Fibroblast of lung (primary cell): ENCODE data around the gene CBFB. TPM values are rescaled to one million over a fixed set of nuclear protein-coding genes. Genes with fewer than 3 reads are reported as not detected.

Experiments
- DNase-seq, 2 donors: peaks; one replicate each; pipeline versions ENCODE4 v3.0.0 to v3.0.0-alpha.2; 2010; ENCODE audit warnings: low read depth in 2 of 2
- H2AFZ ChIP-seq: 2 replicates; pipeline ENCODE4 v1.5.1; 2012; ENCODE audit warnings: low read length, control low read depth, inconsistent platforms
- H3K27ac ChIP-seq: 2 replicates; pipeline ENCODE4 v1.5.1; 2011; ENCODE audit warnings: low read length, control low read depth; ENCODE audit not compliant: insufficient read depth
- H3K27me3 ChIP-seq: 2 replicates; pipeline ENCODE4 v1.5.1; 2011; ENCODE audit warnings: mild to moderate bottlenecking, low read length; ENCODE audit not compliant: control insufficient read depth, insufficient read depth
- H3K36me3 ChIP-seq: 2 replicates; pipeline ENCODE4 v1.5.1; 2011; ENCODE audit warnings: low read length; ENCODE audit not compliant: control insufficient read depth, insufficient read depth
- H3K4me1 ChIP-seq: 2 replicates; pipeline ENCODE4 v1.5.1; 2011; ENCODE audit warnings: low read length; ENCODE audit not compliant: control insufficient read depth, insufficient read depth; ENCODE audit errors: extremely low read depth
- H3K4me2 ChIP-seq: 2 replicates; pipeline ENCODE4 v1.5.1; 2011; ENCODE audit warnings: low read length, control low read depth; ENCODE audit not compliant: insufficient read depth; ENCODE audit errors: extremely low read depth
- H3K4me3 ChIP-seq, 4 experiments: fragments of 200-600 bp in 1 of 4; sonication (generic) in 1 of 4; replicated peaks in 1 of 4; 2 replicates each; pipeline ENCODE4 v1.5.1; 2011 to 2016; ENCODE audit warnings: low read length in 4 of 4, low read depth in 3 of 4, mild to moderate bottlenecking in 3 of 4, control low read depth in 2 of 4, inconsistent platforms in 1 of 4, mixed read lengths in 1 of 4; ENCODE audit not compliant: insufficient read depth in 1 of 4; ENCODE audit errors: control extremely low read depth in 1 of 4
- H3K79me2 ChIP-seq: 2 replicates; pipeline ENCODE4 v1.5.1; 2012; ENCODE audit warnings: mild to moderate bottlenecking, low read length, inconsistent platforms; ENCODE audit not compliant: control insufficient read depth, insufficient read depth
- H3K9ac ChIP-seq: 2 replicates; pipeline ENCODE4 v1.5.1; 2011; ENCODE audit warnings: mild to moderate bottlenecking, low read length, control low read depth; ENCODE audit not compliant: insufficient read depth
- H3K9me3 ChIP-seq: 2 replicates; pipeline ENCODE4 v1.5.1; 2012; ENCODE audit warnings: low read depth, low read length; ENCODE audit not compliant: control insufficient read depth, insufficient read depth
- H4K20me1 ChIP-seq: 2 replicates; pipeline ENCODE4 v1.5.1; 2011; ENCODE audit warnings: low read length; ENCODE audit not compliant: control insufficient read depth, insufficient read depth; ENCODE audit errors: extremely low read depth
- EZH2 ChIP-seq: IDR thresholded peaks from 2 replicates; pipeline ENCODE4 v1.5.1; 2012; ENCODE audit warnings: low read length, control low read depth, mild to moderate bottlenecking; ENCODE audit errors: missing control alignments
- polyA plus RNA-seq, 2 donors: library from polyadenylated mRNA; depleted of rRNA in 1 of 2; stranded (reverse) in 1 of 2; unstranded in 1 of 2; fragments of >200 nt; gene quantifications; 2 replicates each; pipeline ENCODE4 v1.2.1, GENCODE V29; 2011 to 2012; ENCODE audit warnings: missing spikeins in 1 of 2
- total RNA-seq: library from RNA; depleted of rRNA; stranded (reverse); fragments of >200 nt; gene quantifications from 2 replicates; pipeline ENCODE4 v1.2.1, GENCODE V29; 2014
- TF ChIP-seq, protein P1 (sequence below), 2 donors: IDR thresholded peaks in 1 of 2; conservative IDR thresholded peaks in 1 of 2; 1 replicate in 1 of 2; 2 replicates in 1 of 2; pipeline ENCODE4 v1.5.1; 2011 to 2012; ENCODE audit warnings: low read length in 2 of 2, control low read depth in 1 of 2, inconsistent platforms in 1 of 2, low read depth in 1 of 2, mild to moderate bottlenecking in 1 of 2

The CBFB gene
- total and polyA plus RNA-seq, 2 donors (not counting 1 experiment from before 2014, with no cell fraction given) = 51.7 to 64.1 TPM

DNA sequence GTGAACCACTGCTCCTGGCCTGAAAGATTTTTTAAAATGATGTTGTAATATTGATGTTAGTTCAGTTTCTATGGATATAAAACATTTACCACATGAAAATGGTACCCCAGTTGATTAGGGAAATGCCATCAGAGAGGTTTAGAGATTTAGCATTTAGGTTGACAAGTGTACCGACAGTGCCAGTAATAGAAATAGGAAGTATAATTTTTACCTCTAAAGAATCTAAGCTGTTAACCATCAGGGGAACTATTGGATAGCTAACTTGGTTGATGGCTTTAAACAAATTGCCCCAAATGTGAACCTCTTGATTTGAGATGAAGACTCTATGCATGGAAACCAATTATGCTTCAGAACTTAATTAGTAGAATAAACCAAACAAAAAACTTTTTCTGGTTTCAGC is 6.4 kb downstream of the CBFB start:
- H3K9me3 ChIP-seq = no peaks in the 10 kb centered on the region
- TF ChIP-seq, protein P1, sequence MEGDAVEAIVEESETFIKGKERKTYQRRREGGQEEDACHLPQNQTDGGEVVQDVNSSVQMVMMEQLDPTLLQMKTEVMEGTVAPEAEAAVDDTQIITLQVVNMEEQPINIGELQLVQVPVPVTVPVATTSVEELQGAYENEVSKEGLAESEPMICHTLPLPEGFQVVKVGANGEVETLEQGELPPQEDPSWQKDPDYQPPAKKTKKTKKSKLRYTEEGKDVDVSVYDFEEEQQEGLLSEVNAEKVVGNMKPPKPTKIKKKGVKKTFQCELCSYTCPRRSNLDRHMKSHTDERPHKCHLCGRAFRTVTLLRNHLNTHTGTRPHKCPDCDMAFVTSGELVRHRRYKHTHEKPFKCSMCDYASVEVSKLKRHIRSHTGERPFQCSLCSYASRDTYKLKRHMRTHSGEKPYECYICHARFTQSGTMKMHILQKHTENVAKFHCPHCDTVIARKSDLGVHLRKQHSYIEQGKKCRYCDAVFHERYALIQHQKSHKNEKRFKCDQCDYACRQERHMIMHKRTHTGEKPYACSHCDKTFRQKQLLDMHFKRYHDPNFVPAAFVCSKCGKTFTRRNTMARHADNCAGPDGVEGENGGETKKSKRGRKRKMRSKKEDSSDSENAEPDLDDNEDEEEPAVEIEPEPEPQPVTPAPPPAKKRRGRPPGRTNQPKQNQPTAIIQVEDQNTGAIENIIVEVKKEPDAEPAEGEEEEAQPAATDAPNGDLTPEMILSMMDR (conservative IDR thresholded peaks at IDR 0.05 in 1 of 2, IDR thresholded peaks at IDR 0.05 in 1 of 2; ENCODE audit: low read depth in 1 of 2, low read length in 2 of 2) = no peak
- TF ChIP-seq EZH2 = no peak
- no peak for DNase-seq
- H3K36me3 ChIP-seq = peaks cover 2% of the 10 kb centered on the region
- no peak overlapping the region for H3K27ac ChIP-seq
- H3K9ac ChIP-seq = no peak overlapping the region
- peaks cover 86% of the 10 kb centered on the region for H3K79me2 ChIP-seq
- H3K4me1 ChIP-seq = peaks cover 6% of the 10 kb centered on the region
- no peaks in the 10 kb centered on the region for H4K20me1 ChIP-seq
- H3K4me2 ChIP-seq = no peak overlapping the region
- no peak overlapping the region for H2AFZ ChIP-seq
- no peak overlapping the region for H3K4me3 ChIP-seq
- no peaks in the 10 kb centered on the region for H3K27me3 ChIP-seq

DNA sequence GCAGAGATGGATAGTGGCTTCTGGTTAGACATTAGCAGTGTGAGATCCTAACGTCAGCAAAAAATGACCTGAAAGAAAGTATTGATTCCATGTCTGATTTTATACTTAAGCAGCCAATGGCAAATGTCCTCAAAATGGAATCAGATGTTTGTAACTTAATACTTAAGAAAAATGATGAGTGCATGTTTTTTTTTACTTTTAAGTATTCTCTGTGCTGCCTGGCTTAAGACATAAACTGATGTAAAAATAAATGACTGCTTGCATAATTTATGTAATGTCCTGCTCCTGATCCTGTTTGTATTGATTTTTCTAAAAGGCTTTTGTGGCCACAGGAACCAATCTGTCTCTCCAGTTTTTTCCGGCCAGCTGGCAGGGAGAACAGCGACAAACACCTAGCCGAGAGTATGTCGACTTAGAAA is 7.4 kb downstream of the CBFB start:
- no peak overlapping the region for H3K4me2 ChIP-seq
- H3K27me3 ChIP-seq = no peaks in the 10 kb centered on the region
- no peak overlapping the region for H2AFZ ChIP-seq
- no peak overlapping the region for H3K4me3 ChIP-seq
- TF ChIP-seq, protein P1 (conservative IDR thresholded peaks at IDR 0.05 in 1 of 2, IDR thresholded peaks at IDR 0.05 in 1 of 2; ENCODE audit: low read depth in 1 of 2, low read length in 2 of 2) = no peak
- no peak for TF ChIP-seq EZH2
- peaks cover 84% of the 10 kb centered on the region for H3K79me2 ChIP-seq
- H3K4me1 ChIP-seq = peaks cover 14% of the 10 kb centered on the region
- no peak overlapping the region for H3K27ac ChIP-seq
- DNase-seq = no peak
- H3K9ac ChIP-seq = no peak overlapping the region
- no peaks in the 10 kb centered on the region for H4K20me1 ChIP-seq
- no peaks in the 10 kb centered on the region for H3K9me3 ChIP-seq
- H3K36me3 ChIP-seq = peaks cover 2% of the 10 kb centered on the region

DNA sequence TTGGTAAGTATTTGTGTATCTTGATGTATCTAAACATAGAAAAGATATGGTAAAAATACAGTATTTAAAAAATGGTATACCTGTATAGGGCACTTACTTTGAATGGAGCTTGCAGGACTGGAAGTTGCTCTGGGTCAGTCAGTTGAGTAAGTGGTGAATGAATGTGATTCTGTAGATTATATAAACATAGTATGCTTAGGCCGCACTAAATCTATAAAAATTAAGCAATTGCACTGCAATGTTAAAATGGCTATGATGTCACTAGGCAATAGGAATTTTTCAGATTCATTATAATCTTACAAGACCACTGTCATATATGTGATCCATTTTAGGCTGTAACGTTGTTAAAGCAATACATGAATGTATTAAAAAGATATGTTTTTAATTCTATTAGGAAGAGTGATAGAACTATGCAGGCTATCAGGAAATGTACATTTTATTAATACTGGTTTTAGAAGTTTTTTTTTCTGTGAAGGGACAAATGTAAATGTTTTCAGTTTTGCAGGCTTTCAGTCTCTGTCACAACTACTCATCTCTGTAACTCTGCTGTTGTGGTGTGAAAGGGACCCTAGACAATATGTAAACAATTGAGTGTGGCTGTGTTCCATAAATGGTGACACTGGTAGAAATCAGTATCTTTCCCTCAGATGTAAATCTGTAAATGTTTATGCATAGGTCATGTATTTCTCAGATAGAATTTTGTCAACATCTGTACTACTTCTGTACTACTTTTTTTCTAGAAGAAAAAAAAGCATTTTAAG is 10.5 kb downstream of the CBFB start:
- Histone ChIP-seq H3K9me3 (no peaks in the 10 kb centered on the region), H2AFZ (no peak overlapping the region), H3K4me1 (peaks cover 13% of the 10 kb centered on the region), H4K20me1 (no peaks in the 10 kb centered on the region), H3K27ac (no peak overlapping the region), H3K79me2 (peaks cover 72% of the 10 kb centered on the region), H3K27me3 (no peaks in the 10 kb centered on the region), H3K4me2 (no peak overlapping the region), H3K36me3 (peaks cover 2% of the 10 kb centered on the region), H3K9ac (no peak overlapping the region), H3K4me3 (no peak overlapping the region)
- TF ChIP-seq EZH2 = no peak
- TF ChIP-seq, protein P1 (conservative IDR thresholded peaks at IDR 0.05 in 1 of 2, IDR thresholded peaks at IDR 0.05 in 1 of 2; ENCODE audit: low read depth in 1 of 2, low read length in 2 of 2) = no peak
- DNase-seq = peak in 1 of 2 donors; percentile 68
